ENCODE measurements around the gene TBL1X.

DNA sequence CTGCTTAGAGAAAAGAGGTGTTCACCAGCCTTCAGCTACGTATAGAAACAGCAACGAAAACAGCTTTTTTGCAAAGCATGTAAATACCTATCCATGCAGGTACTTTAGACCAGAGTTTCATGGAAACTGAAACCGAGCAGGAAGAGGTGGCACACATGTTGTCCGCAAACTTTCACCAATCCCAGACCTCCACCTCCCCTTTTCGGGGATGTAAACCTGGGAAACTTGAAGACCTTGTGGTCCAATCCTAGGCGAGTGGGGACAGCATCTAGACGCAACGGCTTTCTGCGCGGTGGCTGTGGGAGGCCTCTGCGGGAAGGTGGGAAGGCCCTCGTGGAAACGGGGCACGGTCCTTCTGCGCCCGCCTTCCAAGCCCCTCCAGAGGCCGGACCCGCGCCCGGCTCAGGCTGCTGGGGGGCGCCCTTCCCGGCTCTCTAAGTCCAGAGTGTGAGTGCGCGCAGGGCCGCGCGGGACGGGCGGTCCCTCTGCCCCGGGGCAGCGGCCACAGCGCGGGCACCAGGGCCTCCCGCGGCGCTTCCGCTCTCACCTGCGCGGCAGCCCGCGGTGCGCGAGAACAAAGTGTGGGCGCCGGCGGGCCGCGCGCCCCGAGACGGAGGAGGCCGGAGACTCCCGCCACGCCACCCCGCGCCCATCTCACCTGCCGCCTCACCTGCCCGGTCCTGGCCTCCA, 320.5 kb downstream of the TBL1X start:
- TF ChIP-seq, protein P1, sequence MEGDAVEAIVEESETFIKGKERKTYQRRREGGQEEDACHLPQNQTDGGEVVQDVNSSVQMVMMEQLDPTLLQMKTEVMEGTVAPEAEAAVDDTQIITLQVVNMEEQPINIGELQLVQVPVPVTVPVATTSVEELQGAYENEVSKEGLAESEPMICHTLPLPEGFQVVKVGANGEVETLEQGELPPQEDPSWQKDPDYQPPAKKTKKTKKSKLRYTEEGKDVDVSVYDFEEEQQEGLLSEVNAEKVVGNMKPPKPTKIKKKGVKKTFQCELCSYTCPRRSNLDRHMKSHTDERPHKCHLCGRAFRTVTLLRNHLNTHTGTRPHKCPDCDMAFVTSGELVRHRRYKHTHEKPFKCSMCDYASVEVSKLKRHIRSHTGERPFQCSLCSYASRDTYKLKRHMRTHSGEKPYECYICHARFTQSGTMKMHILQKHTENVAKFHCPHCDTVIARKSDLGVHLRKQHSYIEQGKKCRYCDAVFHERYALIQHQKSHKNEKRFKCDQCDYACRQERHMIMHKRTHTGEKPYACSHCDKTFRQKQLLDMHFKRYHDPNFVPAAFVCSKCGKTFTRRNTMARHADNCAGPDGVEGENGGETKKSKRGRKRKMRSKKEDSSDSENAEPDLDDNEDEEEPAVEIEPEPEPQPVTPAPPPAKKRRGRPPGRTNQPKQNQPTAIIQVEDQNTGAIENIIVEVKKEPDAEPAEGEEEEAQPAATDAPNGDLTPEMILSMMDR (IDR thresholded peaks at IDR 0.05), result no peak
- TF ChIP-seq POLR2A (IDR thresholded peaks at IDR 0.05) (no peak), POLR2AphosphoS5 (IDR thresholded peaks at IDR 0.05) (no peak), EP300 (IDR thresholded peaks at IDR 0.05) (no peak)
